ENCODE measurements around the gene ISG20.

Gene ISG20

GRCh38 chr15:88654430-88655102, 15.8 kb downstream of the ISG20 start:
- DNase-seq (ENCODE audit: low spot score): no peak

DNA sequence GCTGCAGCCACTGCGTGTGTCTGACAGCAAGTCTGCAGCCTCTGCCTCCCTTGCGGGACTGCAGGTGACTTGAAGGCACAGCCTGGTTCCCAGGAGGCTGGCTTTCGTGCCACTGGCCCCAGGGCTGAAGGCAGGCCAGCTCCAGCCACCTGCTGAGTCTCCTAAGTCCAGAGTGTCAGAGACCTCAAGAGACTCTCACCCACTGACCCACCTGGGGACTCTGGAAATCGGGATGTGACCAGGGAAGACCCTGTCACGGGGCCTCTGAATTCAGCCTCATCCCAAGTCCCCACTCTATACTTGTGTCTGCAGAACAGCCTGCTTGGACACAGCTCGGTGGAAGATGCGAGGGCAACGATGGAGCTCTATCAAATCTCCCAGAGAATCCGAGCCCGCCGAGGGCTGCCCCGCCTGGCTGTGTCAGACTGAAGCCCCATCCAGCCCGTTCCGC, 16.3 kb downstream of the ISG20 start:
- no peak for DNase-seq (ENCODE audit: low spot score)

DNA sequence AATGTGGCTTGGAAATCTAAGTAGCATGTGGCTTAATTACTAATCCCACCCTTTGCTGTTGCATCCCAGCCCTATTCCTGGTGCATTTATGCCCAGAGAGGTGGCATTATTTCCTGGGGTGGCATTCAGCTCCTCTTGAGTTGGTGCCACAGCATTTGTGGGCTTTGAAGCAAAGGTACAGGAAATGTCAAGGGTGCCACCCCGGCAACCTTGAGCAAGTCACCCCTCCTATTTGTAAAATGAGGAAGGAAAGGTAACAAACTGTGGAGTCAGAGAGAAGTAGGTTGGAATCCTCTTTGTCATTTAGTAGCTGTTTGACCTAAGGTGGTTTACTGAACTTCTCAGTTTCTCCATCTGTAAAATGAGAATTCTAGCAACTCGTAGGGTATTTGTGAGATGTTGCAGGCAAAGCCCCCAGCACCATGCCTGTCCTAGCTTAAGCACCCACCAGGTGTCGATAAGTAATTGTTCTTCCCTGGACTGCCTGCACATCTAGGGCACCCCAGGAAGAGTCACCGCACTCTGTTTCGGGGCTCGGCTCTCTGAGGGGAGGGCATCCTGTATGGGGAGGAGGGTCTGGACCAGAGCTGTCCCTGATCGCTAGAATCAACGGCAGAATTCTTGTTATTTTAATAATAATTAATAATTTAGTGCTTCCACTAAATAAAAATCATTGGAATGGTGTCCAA, 17.1 kb downstream of the ISG20 start:
- no peak for DNase-seq (ENCODE audit: low spot score)

DNA sequence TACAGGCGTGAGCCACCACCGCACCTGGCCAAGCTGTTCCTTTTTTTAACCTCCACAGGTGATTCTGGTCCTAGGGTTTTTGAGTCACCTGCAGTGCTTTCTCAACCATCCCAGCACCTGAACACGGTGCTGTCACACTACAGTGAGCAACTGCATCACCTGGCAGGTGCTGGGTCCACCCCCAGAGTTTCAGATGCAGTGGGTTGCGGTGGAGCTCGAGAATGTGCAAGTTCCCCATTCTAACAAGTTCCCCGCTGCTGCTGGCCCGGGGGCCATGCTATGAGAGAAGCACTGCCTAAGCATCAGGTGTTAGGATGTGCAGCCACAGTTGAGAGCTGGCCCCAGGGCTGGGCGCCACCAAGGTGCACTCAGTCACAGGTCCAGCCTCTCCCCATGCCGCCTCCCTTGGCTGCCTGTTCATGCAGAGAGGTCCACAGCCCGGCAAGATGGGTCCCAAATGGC, 18.0 kb downstream of the ISG20 start:
- DNase-seq (ENCODE audit: low spot score): no peak

DNA sequence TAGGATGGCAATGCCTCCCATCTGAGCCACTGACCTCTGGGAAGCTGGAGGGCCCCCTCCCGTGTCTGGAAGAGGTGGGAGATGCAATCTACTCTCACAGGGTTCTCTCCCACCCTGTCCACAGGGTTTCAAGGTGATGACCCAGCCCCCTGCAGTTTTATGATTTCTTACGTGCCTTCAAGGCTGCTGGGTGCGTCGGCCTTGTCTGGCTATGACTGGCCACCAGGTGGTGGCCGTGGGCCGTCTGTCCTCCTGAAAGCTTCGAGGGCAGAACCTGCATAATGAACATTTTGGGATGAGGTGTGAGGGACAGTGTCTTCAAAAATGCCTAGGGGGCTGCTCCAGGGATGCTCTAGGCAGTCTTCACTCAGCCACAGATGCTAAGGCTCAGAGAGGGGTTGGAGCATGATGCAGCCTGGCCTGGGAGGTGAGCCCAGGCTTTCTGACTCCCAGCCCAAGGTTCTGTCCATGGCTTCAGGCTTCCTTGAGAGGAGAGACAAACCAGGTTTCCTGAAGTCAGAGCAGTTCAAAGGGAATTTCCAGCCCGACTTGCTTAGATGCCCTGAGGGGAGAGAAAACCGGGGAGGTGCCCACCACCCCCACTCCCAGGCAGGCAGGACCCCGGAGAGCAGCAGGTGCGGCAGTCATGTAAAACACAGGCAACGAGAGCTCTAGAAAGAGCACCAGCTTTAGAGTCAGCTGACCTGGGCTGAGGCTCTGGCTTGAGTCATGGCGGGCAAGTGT, 18.7 kb downstream of the ISG20 start:
- peak; percentile 50 for DNase-seq (ENCODE audit: low spot score)

DNA sequence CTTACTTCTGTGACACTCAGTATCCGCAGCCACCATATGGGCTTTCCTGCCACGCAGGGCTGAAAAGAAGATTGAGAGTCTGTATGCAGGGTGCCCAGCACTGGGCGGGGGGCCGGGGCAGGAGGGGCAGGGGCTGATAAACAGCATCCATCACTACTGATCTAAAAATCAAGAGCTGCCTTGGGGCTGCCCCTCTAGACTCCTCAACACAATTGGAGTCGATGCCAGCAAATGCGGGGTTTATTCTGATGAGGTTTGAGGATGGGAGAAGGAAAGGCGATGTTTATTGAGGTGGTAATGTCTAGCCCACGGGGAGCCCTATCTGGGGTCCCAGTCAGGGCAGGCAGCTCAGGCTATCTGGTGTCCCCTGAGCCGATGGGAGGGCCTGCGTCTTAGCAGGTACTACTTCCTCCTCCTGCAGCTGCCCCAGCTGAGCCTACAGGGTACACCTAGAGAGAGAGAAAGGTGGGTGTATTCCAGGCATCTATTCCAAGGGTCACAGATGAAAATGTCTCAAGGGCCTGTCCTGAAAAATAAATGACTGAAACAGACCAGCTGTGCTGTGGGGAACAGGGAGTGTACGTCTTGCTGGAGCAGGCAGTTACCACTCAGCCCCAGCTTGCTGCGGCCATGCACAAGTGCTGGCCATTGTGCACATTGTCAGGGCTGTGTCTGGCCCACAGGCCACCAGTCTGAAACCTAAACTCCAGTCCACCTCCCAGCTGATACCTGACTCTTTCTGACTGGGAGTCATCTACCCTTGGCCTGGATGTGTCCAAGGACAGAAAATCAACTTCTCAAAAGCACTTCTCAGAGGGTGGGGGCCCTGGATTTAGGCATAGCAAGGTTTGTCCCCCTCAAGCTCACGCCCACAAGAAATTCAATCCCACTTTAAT, 19.5 kb downstream of the ISG20 start:
- no peak for DNase-seq (ENCODE audit: low spot score)

GRCh38 chr15:88658972-88659931, 20.4 kb downstream of the ISG20 start:
- DNase-seq (ENCODE audit: low spot score): peak; percentile 81

GRCh38 chr15:88661041-88661700, 22.4 kb downstream of the ISG20 start:
- no peak for DNase-seq (ENCODE audit: low spot score)

GRCh38 chr15:88661761-88662556, 23.1 kb downstream of the ISG20 start:
- no peak for DNase-seq (ENCODE audit: low spot score)

DNA sequence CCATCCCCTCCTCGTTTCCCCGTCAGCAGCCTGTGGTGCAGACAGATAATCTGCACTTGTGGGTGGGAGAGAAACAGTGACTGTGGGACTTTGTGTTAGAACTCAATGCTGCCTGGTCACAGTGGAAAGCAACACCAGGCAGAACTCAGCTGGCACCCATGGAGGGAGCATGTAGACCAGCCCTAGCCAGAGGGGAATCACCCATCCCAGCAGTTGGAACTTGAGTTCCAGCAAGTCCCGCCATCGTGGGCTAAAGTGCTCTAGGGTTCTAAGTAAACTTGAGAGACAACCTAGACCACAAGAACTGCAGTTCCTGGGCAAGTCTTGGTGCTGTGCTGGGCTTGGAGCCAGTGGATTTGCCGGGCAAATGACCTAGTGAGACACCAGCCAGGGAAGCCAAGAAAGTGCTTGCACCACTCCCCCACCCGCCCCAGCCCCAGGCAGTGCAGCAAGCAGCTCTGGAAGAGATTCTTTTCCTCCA, 24.4 kb downstream of the ISG20 start:
- DNase-seq (ENCODE audit: low spot score): no peak

- no peak for DNase-seq (ENCODE audit: low spot score)
These were observed 25.4 kb downstream of the ISG20 start for GRCh38 chr15:88664151-88664778.

GRCh38 chr15:88674661-88675060, 35.8 kb downstream of the ISG20 start:
- no peak for DNase-seq (ENCODE audit: low spot score)

DNA sequence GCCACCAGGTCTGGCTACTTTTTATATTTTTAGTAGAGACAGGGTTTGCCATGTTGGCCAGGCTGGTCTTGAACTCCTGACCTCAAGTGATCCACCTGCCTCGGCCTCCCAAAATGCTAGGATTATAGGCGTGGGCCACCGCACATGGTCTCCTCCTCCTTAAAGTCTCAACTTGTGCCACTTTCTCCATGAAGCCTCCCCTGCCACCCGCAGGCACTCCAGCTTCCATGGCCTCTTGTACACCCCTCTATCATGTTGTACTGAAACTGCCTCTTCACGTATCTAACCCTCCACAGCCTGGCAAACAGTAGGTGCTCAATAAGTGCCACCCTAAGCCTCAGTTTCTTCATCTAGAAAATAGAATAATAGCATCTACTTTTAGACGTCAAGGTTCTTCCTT, 39.9 kb downstream of the ISG20 start:
- DNase-seq (ENCODE audit: low spot score): no peak

DNA sequence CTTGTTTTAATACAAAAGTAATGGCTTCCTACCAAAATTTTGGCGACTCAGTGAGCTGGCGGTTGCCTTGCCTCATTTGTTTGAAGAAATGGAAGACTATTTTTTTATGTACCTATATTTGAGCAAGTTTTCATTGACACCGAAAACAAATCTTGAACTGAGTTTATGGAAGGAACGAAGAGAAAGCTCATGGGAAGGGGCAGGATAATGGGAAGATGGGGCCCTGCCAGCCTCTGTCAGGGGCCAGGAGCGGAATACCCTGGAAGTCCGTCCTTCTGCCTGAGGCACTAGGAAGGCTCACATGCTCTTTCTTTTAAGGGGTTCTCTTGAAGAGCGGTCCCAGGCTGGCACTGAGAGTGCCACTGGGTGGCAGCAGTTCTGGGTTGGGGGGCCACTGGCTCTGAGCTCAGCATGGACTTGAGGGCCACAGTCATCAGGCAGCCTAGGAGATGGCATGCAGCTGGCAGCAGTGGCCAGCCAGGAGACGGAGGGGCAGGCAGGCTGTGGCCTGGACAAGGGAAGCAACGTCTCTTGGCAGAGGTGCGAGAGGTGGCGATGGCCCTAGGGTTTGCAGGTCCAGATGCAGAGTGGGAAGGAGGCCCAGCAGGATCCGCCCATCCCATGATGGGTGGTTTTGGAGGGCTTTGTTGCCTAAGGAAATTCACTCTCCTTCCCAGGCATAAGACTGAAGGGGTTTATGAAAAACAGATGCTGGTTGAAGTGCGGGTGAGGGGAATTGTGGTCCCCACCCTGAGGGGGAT, 41.6 kb downstream of the ISG20 start:
- no peak for DNase-seq (ENCODE audit: low spot score)

- DNase-seq (ENCODE audit: low spot score): no peak
These were observed 42.9 kb downstream of the ISG20 start for GRCh38 chr15:88681610-88682221.

DNA sequence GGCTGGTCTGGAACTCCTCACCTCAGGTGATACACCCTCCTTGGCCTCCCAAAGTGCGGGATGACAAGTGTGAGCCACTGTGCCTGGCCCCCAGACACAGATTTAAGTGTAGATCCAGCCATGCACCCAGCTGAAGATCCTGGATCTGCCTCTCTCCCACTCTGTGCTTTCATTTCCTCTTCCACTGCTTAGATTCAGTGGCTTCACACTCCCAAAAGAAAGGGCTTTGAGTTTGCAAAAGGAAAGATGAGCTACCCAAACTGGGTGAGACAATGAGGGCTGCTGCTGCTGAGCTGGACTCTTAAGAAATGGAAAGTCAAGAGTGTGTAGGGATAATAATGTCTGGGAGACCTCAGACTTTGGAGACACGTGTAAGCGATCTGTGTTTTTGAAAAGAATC, 45.5 kb downstream of the ISG20 start:
- no peak for DNase-seq (ENCODE audit: low spot score)

- no peak for DNase-seq (ENCODE audit: low spot score)
These were observed 47.4 kb downstream of the ISG20 start for GRCh38 chr15:88686166-88686565.

Data from kidney capillary endothelial cell (primary cell).